ENCODE data around the gene CFAP65.

Gene CFAP65

GRCh38 chr2:218961229-218961628 lies 80.1 kb downstream of the CFAP65 start:
- in situ Hi-C loops (cut with MboI; ENCODE audit: low sequenced_read_pairs, unreplicated experiment), result no loop called here
- no peak for DNase-seq (ENCODE audit: low spot score)
- TF ChIP-seq CTCF (IDR thresholded peaks at IDR 0.05; ENCODE audit: borderline replicate concordance, control extremely low read depth, extremely low read depth, insufficient read depth, missing control alignments), result no peak

- in situ Hi-C loops (cut with MboI; ENCODE audit: low sequenced_read_pairs, unreplicated experiment), result no loop called here
- no peak for TF ChIP-seq CTCF (IDR thresholded peaks at IDR 0.05; ENCODE audit: borderline replicate concordance, control extremely low read depth, extremely low read depth, insufficient read depth, missing control alignments)
- peak; percentile 46 for DNase-seq (ENCODE audit: low spot score)
These were observed 80.8 kb downstream of the CFAP65 start for GRCh38 chr2:218960309-218961165.

- no peak for TF ChIP-seq CTCF (IDR thresholded peaks at IDR 0.05; ENCODE audit: borderline replicate concordance, control extremely low read depth, extremely low read depth, insufficient read depth, missing control alignments)
- in situ Hi-C loops (cut with MboI; ENCODE audit: low sequenced_read_pairs, unreplicated experiment), result no loop called here
- no peak for DNase-seq (ENCODE audit: low spot score)
These were observed 81.5 kb downstream of the CFAP65 start for GRCh38 chr2:218959761-218960308.

- DNase-seq (ENCODE audit: low spot score), result peak; percentile 100
- in situ Hi-C loops (cut with MboI; ENCODE audit: low sequenced_read_pairs, unreplicated experiment), result no loop called here
- TF ChIP-seq CTCF (IDR thresholded peaks at IDR 0.05; ENCODE audit: borderline replicate concordance, control extremely low read depth, extremely low read depth, insufficient read depth, missing control alignments), result no peak
These were observed 82.1 kb downstream of the CFAP65 start, which contains the start of gene CDK5R2 for GRCh38 chr2:218959141-218959731. Gene CDK5R2 (plus strand): TSS chr2:218959666. CDS start chr2:218959821, 155 bp downstream.

- in situ Hi-C loops (cut with MboI; ENCODE audit: low sequenced_read_pairs, unreplicated experiment), result no loop called here
- no peak for TF ChIP-seq CTCF (IDR thresholded peaks at IDR 0.05; ENCODE audit: borderline replicate concordance, control extremely low read depth, extremely low read depth, insufficient read depth, missing control alignments)
- DNase-seq (ENCODE audit: low spot score), result no peak
These were observed 83.0 kb downstream of the CFAP65 start for GRCh38 chr2:218958276-218958675.

GRCh38 chr2:218957671-218958070 lies 83.6 kb downstream of the CFAP65 start:
- no peak for TF ChIP-seq CTCF (IDR thresholded peaks at IDR 0.05; ENCODE audit: borderline replicate concordance, control extremely low read depth, extremely low read depth, insufficient read depth, missing control alignments)
- DNase-seq (ENCODE audit: low spot score), result no peak
- in situ Hi-C loops (cut with MboI; ENCODE audit: low sequenced_read_pairs, unreplicated experiment), result no loop called here

All from GM13976 (cell line).